HepG2 (cell line): ENCODE data around the gene SCNM1. TPM values are rescaled to one million over a fixed set of nuclear protein-coding genes. Genes with fewer than 3 reads are reported as not detected.

ENCODE experiments used
- ADNP ChIP-seq: sonication (generic); formaldehyde crosslinking; IDR thresholded peaks from 2 replicates; pipeline ENCODE4 v1.4.0; 2020; ENCODE audit warnings: missing genetic modification reagents
- ASH2L ChIP-seq: fragments of 300-600, 200-600 bp; sonication (generic); IDR thresholded peaks from 2 replicates; pipeline ENCODE4 v1.7.0; 2017; ENCODE audit warnings: low read depth, mild to moderate bottlenecking, moderate library complexity, mixed read lengths, low read length; ENCODE audit not compliant: insufficient read length
- GZF1 ChIP-seq: sonication (generic); formaldehyde crosslinking; IDR thresholded peaks from 2 replicates; pipeline ENCODE4 v1.5.1; 2020; ENCODE audit warnings: mild to moderate bottlenecking, missing genetic modification reagents
- HMGXB4 ChIP-seq, 2 experiments: sonication (generic) in 1 of 2; formaldehyde crosslinking in 1 of 2; IDR thresholded peaks; 2 replicates each; pipeline versions ENCODE4 v1.4.0 to v1.6.1; 2018 to 2020; ENCODE audit warnings: missing genetic modification reagents in 2 of 2, borderline replicate concordance in 1 of 2, low read depth in 1 of 2, mild to moderate bottlenecking in 1 of 2, missing biosample characterization in 1 of 2
- NFE2 ChIP-seq: sonication (generic); formaldehyde crosslinking; IDR thresholded peaks from 2 replicates; pipeline ENCODE4 v1.4.0; 2020; ENCODE audit warnings: missing genetic modification reagents
- PBX2 ChIP-seq: IDR thresholded peaks from 2 replicates; pipeline ENCODE4 v1.6.1; 2016; ENCODE audit warnings: control low read depth
- POLR2AphosphoS2 ChIP-seq: IDR thresholded peaks from 2 replicates; pipeline ENCODE4 v1.6.1; 2011; ENCODE audit warnings: low read depth, low read length, improper control_type of control experiment
- PRMT3 ChIP-seq: sonication (generic); formaldehyde crosslinking; IDR thresholded peaks from 2 replicates; pipeline ENCODE4 v1.8.1; 2022; ENCODE audit warnings: low read depth, mild to moderate bottlenecking, moderate library complexity, missing genetic modification reagents, borderline replicate concordance
- RBM22 ChIP-seq: fragments of 200-400 bp; formaldehyde crosslinking; optimal IDR thresholded peaks from 2 replicates; pipeline ENCODE3; 2017; ENCODE audit warnings: mild to moderate bottlenecking, low read length, moderate library complexity
- REXO4 ChIP-seq: sonication (generic); formaldehyde crosslinking; IDR thresholded peaks from 2 replicates; pipeline ENCODE4 v1.8.0; 2022; ENCODE audit warnings: missing genetic modification reagents, mild to moderate bottlenecking, borderline replicate concordance
- SCMH1 ChIP-seq: sonication (generic); formaldehyde crosslinking; IDR thresholded peaks from 2 replicates; pipeline ENCODE4 v1.9.0; 2021; ENCODE audit warnings: missing genetic modification reagents, mild to moderate bottlenecking, borderline replicate concordance
- SMC3 ChIP-seq: IDR thresholded peaks from 2 replicates; pipeline ENCODE4 v1.6.1; 2011; ENCODE audit warnings: low read length, improper control_type of control experiment
- SOX5 ChIP-seq: IDR thresholded peaks from 2 replicates; pipeline ENCODE4 v1.6.1; 2016; ENCODE audit warnings: borderline replicate concordance
- ZFY ChIP-seq: sonication (generic); formaldehyde crosslinking; IDR thresholded peaks from 2 replicates; pipeline ENCODE4 v1.4.0; 2020; ENCODE audit warnings: missing genetic modification reagents
- ZNF234 ChIP-seq: sonication (generic); formaldehyde crosslinking; conservative IDR thresholded peaks from 2 replicates; pipeline ENCODE4 v1.5.1; 2020; ENCODE audit warnings: mild to moderate bottlenecking, missing genetic modification reagents
- ZNF3 ChIP-seq: IDR thresholded peaks from 2 replicates; pipeline ENCODE4 v1.7.0; 2017; ENCODE audit warnings: inconsistent platforms
- ZNF350 ChIP-seq: sonication (generic); formaldehyde crosslinking; IDR thresholded peaks from 2 replicates; pipeline ENCODE4 v1.4.0; 2020; ENCODE audit warnings: mild to moderate bottlenecking, low read depth, missing genetic modification reagents, borderline replicate concordance
- ZNF781 ChIP-seq: sonication (generic); formaldehyde crosslinking; IDR thresholded peaks from 2 replicates; pipeline ENCODE4 v1.5.1; 2020; ENCODE audit warnings: borderline replicate concordance, mild to moderate bottlenecking, missing genetic modification reagents; ENCODE audit errors: not compliant biosample characterization
- polyA plus RNA-seq, 8 experiments: library from polyadenylated mRNA; depleted of rRNA in 3 of 8; stranded (reverse) in 7 of 8; unstranded in 1 of 8; fragments of >200 nt; fragmentation: Illumina TruSeq in 4 of 8; extraction: Trizol in 4 of 8; gene quantifications; 2 replicates each; pipeline versions ENCODE4 v1.2.1 to v1.2.3, GENCODE V29; 2011 to 2016; ENCODE audit warnings: low read depth in 4 of 8, missing spikeins in 1 of 8, mixed read lengths in 1 of 8; ENCODE audit not compliant: insufficient read depth in 1 of 8
- total RNA-seq, 5 experiments: library from RNA; depleted of rRNA; stranded (reverse); fragments of >200 nt; fragmentation: Illumina TruSeq; extraction: Trizol; gene quantifications; 2 replicates each; pipeline ENCODE4 v1.2.3, GENCODE V29; 2016; ENCODE audit warnings: low read depth in 1 of 5
- TF ChIP-seq, protein P1 (sequence below): sonication (generic); formaldehyde crosslinking; IDR thresholded peaks from 2 replicates; pipeline ENCODE4 v1.9.0; 2021; ENCODE audit warnings: missing genetic modification reagents, mild to moderate bottlenecking, borderline replicate concordance
- TF ChIP-seq, protein P2 (sequence below): sonication (generic); formaldehyde crosslinking; IDR thresholded peaks from 2 replicates; pipeline ENCODE4 v1.4.0; 2020; ENCODE audit warnings: missing genetic modification reagents
- TF ChIP-seq, protein P3 (sequence below): IDR thresholded peaks from 2 replicates; pipeline ENCODE4 v1.6.1; 2012; ENCODE audit warnings: low read depth, low read length, improper control_type of control experiment

SCNM1 gene
- total and polyA plus RNA-seq, 2 of the 13 experiments (the other 11 are each of a cell fraction or from before 2014, with no cell fraction given) = 16.3 to 31.5 TPM

DNA sequence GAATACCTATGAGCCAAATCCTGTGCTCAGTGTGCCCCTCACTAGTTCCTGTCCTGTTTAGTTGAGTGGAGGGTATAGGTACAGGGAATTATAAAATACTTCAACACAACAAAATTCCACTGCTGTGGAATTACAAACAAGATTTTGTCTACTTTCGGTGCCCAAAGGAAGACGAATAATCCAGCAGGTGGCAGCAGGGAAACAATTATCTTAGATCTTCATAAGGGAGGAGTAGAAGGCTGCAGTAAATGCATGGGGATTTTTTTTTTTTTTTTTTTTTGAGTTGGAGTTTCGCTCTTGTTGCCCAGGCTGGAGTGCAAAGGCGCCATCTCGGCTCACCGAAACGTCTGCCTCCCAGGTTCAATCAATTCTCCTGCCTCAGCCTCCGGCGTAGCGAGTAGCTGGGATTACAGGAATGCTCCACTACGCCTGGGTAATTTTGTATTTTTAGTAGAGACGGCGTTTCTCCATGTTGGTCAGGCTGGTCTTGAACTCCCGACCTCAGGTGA is 30.4 kb downstream of the SCNM1 start (continued):
- TF ChIP-seq HMGXB4 (CRISPR knock-in tag; IDR thresholded peaks at IDR 0.05; ENCODE audit: borderline replicate concordance in 1 of 2, low read depth in 1 of 2) (peak in 1 of 2 experiments; percentile 76; a peak in 3 of 4 replicates), ZNF350 (CRISPR knock-in tag) (0 out of 2 replicates have a peak, but pooled peaks have one; percentile 6), SMC3 (peak; percentile 17; the same call in 1 of the 2 replicates), ASH2L (no peak), ADNP (CRISPR knock-in tag) (no peak), PBX2 (CRISPR knock-in tag) (no peak), ZNF781 (no peak), SCMH1 (CRISPR knock-in tag) (no peak), NFE2 (CRISPR knock-in tag) (no peak), POLR2AphosphoS2 (no peak), ZNF234 (no peak), ZNF3 (CRISPR knock-in tag) (no peak), REXO4 (CRISPR knock-in tag) (no peak), RBM22 (no peak), SOX5 (CRISPR knock-in tag) (no peak), GZF1 (no peak), ZFY (CRISPR knock-in tag) (no peak), PRMT3 (CRISPR knock-in tag) (no peak)
- TF ChIP-seq, protein P1, sequence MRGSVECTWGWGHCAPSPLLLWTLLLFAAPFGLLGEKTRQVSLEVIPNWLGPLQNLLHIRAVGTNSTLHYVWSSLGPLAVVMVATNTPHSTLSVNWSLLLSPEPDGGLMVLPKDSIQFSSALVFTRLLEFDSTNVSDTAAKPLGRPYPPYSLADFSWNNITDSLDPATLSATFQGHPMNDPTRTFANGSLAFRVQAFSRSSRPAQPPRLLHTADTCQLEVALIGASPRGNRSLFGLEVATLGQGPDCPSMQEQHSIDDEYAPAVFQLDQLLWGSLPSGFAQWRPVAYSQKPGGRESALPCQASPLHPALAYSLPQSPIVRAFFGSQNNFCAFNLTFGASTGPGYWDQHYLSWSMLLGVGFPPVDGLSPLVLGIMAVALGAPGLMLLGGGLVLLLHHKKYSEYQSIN (CRISPR knock-in tag) = no peak
- TF ChIP-seq, protein P2, sequence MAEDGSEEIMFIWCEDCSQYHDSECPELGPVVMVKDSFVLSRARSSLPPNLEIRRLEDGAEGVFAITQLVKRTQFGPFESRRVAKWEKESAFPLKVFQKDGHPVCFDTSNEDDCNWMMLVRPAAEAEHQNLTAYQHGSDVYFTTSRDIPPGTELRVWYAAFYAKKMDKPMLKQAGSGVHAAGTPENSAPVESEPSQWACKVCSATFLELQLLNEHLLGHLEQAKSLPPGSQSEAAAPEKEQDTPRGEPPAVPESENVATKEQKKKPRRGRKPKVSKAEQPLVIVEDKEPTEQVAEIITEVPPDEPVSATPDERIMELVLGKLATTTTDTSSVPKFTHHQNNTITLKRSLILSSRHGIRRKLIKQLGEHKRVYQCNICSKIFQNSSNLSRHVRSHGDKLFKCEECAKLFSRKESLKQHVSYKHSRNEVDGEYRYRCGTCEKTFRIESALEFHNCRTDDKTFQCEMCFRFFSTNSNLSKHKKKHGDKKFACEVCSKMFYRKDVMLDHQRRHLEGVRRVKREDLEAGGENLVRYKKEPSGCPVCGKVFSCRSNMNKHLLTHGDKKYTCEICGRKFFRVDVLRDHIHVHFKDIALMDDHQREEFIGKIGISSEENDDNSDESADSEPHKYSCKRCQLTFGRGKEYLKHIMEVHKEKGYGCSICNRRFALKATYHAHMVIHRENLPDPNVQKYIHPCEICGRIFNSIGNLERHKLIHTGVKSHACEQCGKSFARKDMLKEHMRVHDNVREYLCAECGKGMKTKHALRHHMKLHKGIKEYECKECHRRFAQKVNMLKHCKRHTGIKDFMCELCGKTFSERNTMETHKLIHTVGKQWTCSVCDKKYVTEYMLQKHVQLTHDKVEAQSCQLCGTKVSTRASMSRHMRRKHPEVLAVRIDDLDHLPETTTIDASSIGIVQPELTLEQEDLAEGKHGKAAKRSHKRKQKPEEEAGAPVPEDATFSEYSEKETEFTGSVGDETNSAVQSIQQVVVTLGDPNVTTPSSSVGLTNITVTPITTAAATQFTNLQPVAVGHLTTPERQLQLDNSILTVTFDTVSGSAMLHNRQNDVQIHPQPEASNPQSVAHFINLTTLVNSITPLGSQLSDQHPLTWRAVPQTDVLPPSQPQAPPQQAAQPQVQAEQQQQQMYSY (CRISPR knock-in tag) = 0 out of 2 replicates have a peak, but pooled peaks have one; percentile 19
- TF ChIP-seq, protein P3, sequence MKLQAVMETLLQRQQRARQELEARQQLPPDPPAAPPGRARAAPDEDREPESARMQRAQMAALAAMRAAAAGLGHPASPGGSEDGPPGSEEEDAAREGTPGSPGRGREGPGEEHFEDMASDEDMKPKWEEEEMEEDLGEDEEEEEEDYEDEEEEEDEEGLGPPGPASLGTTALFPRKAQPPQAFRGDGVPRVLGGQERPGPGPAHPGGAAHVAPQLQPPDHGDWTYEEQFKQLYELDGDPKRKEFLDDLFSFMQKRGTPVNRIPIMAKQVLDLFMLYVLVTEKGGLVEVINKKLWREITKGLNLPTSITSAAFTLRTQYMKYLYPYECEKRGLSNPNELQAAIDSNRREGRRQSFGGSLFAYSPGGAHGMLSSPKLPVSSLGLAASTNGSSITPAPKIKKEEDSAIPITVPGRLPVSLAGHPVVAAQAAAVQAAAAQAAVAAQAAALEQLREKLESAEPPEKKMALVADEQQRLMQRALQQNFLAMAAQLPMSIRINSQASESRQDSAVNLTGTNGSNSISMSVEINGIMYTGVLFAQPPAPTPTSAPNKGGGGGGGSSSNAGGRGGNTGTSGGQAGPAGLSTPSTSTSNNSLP = peak; percentile 92
